Caco-2 (cell line): Measurements from ENCODE around the gene FLG2. TPM values are rescaled to one million over a fixed set of nuclear protein-coding genes. Genes with fewer than 3 reads are reported as not detected.

Source experiments
- BruUV-seq: library from RNA; stranded (reverse); fragments of 400-500 nt; replicated peaks from 2 replicates; lab custom pipeline; 2021; lab: Mats Ljungman, UMichigan
- CTCF ChIA-PET: fragments of 300-600 bp; sonication (Branson Sonifier 250); formaldehyde crosslinking; loops from one replicate; lab custom pipeline; 2022; ENCODE audit warnings: antibody characterized with exemption; lab: Charles Lee
- POLR2A ChIA-PET: fragments of 300-600 bp; sonication (Branson Sonifier 250); formaldehyde crosslinking; loops from one replicate; lab custom pipeline; 2022; ENCODE audit warnings: antibody characterized with exemption; lab: Charles Lee
- DNase-seq, 2 experiments: peaks; one replicate each; pipeline versions ENCODE4 v3.0.0 to v3.0.0-alpha.2; 2020 to 2022
- H3K27me3 ChIP-seq: replicated peaks from 2 replicates; pipeline ENCODE4 v1.6.0; 2011; ENCODE audit warnings: low read length; ENCODE audit not compliant: control insufficient read depth, insufficient read depth
- H3K36me3 ChIP-seq: 2 replicates; pipeline ENCODE4 v1.5.1; 2011; ENCODE audit warnings: low read length; ENCODE audit not compliant: control insufficient read depth, insufficient read depth
- H3K4me1 ChIP-seq: fragments of 250-450 bp; sonication (Bioruptor Pico); 2 replicates; pipeline ENCODE4 v1.5.1; 2020; ENCODE audit warnings: mild to moderate bottlenecking
- H3K4me3 ChIP-seq: 2 replicates; pipeline ENCODE4 v1.5.1; 2011; ENCODE audit warnings: low read depth, mild to moderate bottlenecking, control low read depth, low read length
- H3K9me3 ChIP-seq: fragments of 250-450 bp; sonication (Bioruptor Pico); 2 replicates; pipeline ENCODE4 v1.5.1; 2020; ENCODE audit warnings: mild to moderate bottlenecking, moderate library complexity
- H3K27ac Mint-ChIP-seq: one replicate; pipeline ENCODE4 v1.8.0; 2022; ENCODE audit warnings: mixed read lengths; ENCODE audit not compliant: unreplicated experiment
- H3K27me3 Mint-ChIP-seq: one replicate; pipeline ENCODE4 v1.8.0; 2022; ENCODE audit warnings: mixed read lengths; ENCODE audit not compliant: insufficient read depth, unreplicated experiment
- H3K36me3 Mint-ChIP-seq: one replicate; pipeline ENCODE4 v1.8.0; 2022; ENCODE audit warnings: mild to moderate bottlenecking, mixed read lengths; ENCODE audit not compliant: insufficient read depth, unreplicated experiment
- H3K4me1 Mint-ChIP-seq: one replicate; pipeline ENCODE4 v1.8.0; 2022; ENCODE audit warnings: low read depth, mixed read lengths; ENCODE audit not compliant: unreplicated experiment
- H3K4me3 Mint-ChIP-seq: one replicate; pipeline ENCODE4 v1.8.0; 2022; ENCODE audit warnings: mild to moderate bottlenecking, moderate library complexity, mixed read lengths; ENCODE audit not compliant: unreplicated experiment
- H3K9me3 Mint-ChIP-seq: one replicate; pipeline ENCODE4 v1.8.0; 2022; ENCODE audit warnings: mixed read lengths; ENCODE audit not compliant: unreplicated experiment
- intact Hi-C: fragments of 100-400 bp; cut with micrococcal nuclease; formaldehyde crosslinking; loops from one replicate; pipeline ENCODE4 v1.10.0; 2022; ENCODE audit not compliant: unreplicated experiment
- total RNA-seq: library from RNA; stranded (reverse); gene quantifications from 2 replicates; pipeline ENCODE4 v1.2.3, GENCODE V29; 2022
- TF ChIP-seq, protein P1 (sequence below), 2 experiments: fragments of 200-600 bp in 1 of 2; IDR thresholded peaks; 1 replicate in 1 of 2; 2 replicates in 1 of 2; pipeline versions ENCODE4 v1.5.1 to v1.8.0; 2011 to 2022; ENCODE audit warnings: antibody characterized with exemption in 1 of 2, control low read depth in 1 of 2, inconsistent platforms in 1 of 2, low read depth in 1 of 2, low read length in 1 of 2, mild to moderate bottlenecking in 1 of 2, moderate library complexity in 1 of 2; ENCODE audit not compliant: insufficient read depth in 1 of 2, severe bottlenecking in 1 of 2, unreplicated experiment in 1 of 2

FLG2 gene
- total RNA-seq, 1 experiment from 2014 or later: not detected

- no peak overlapping the region for H3K4me3 ChIP-seq
- no peaks in the 10 kb centered on the region for H3K9me3 ChIP-seq
- BruUV-seq: no TSS peak
- Mint-ChIP-seq H3K9me3 (no peaks in the 10 kb centered on the region), H3K27me3 (peaks cover 6% of the 10 kb centered on the region), H3K27ac (no peak overlapping the region), H3K4me3 (no peak overlapping the region), H3K4me1 (no peaks in the 10 kb centered on the region), H3K36me3 (no peaks in the 10 kb centered on the region)
- TF ChIP-seq, protein P1, sequence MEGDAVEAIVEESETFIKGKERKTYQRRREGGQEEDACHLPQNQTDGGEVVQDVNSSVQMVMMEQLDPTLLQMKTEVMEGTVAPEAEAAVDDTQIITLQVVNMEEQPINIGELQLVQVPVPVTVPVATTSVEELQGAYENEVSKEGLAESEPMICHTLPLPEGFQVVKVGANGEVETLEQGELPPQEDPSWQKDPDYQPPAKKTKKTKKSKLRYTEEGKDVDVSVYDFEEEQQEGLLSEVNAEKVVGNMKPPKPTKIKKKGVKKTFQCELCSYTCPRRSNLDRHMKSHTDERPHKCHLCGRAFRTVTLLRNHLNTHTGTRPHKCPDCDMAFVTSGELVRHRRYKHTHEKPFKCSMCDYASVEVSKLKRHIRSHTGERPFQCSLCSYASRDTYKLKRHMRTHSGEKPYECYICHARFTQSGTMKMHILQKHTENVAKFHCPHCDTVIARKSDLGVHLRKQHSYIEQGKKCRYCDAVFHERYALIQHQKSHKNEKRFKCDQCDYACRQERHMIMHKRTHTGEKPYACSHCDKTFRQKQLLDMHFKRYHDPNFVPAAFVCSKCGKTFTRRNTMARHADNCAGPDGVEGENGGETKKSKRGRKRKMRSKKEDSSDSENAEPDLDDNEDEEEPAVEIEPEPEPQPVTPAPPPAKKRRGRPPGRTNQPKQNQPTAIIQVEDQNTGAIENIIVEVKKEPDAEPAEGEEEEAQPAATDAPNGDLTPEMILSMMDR (IDR thresholded peaks at IDR 0.05; ENCODE audit: insufficient read depth in 1 of 2, low read depth in 1 of 2, low read length in 1 of 2, severe bottlenecking in 1 of 2, unreplicated experiment in 1 of 2): no peak
- no peaks in the 10 kb centered on the region for H3K4me1 ChIP-seq
- ChIA-PET POLR2A (no interaction called here), CTCF (no interaction called here)
- H3K36me3 ChIP-seq: no peaks in the 10 kb centered on the region
- intact Hi-C loops: no loop called here
- H3K27me3 ChIP-seq: no peaks in the 10 kb centered on the region
- DNase-seq: no peak
Observed at GRCh38 chr1:152367436-152367835, 7.6 kb upstream of the FLG2 start.

DNA sequence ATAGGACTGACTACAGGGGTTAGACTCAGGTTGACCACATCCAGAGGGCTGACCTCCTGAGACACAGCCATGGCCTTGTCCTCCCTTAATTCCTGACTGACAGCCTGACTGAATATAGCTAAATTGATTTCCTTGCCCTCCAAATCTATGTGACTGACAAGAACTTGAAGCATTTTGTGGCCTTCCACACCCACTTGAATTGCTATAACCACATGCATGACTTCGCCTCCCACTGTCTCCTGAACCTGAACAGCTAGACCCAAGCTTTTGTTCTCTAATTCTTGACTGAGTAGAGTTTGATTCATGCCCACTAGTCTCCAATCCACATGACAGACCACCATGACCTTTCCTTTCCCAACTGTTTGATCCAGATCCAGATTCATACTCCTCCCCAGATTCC is 3.1 kb downstream of the FLG2 start:
- H3K27me3 ChIP-seq: no peaks in the 10 kb centered on the region
- intact Hi-C loops: no loop called here
- peaks cover 3% of the 10 kb centered on the region for H3K27me3 Mint-ChIP-seq

DNA sequence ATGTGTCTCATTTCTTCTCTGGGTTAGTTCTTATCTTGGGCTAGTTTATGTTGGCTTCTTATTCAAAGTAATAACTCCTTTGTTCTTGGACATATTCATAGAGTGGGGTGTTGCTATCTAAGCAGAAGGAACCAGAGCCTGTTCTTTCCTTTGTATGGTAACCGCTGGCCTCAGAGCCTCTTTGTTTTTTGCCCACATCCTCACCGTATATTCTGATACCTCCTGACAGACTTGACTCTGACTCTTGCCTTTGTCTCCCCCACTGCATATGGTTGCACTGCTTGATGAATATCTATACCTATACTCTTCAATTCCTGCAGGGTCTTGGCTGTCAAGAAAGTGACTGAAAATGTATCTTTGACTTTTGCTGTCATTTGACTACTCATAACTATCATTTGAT is 10.2 kb downstream of the FLG2 start:
- no TSS peak for BruUV-seq
- TF ChIP-seq, protein P1 (IDR thresholded peaks at IDR 0.05; ENCODE audit: insufficient read depth in 1 of 2, low read depth in 1 of 2, low read length in 1 of 2, severe bottlenecking in 1 of 2, unreplicated experiment in 1 of 2): no peak
- Histone ChIP-seq H3K4me1 (no peaks in the 10 kb centered on the region), H3K27me3 (no peaks in the 10 kb centered on the region), H3K4me3 (no peak overlapping the region), H3K9me3 (no peaks in the 10 kb centered on the region), H3K36me3 (no peaks in the 10 kb centered on the region)
- POLR2A ChIA-PET: no interaction called here
- Mint-ChIP-seq H3K9me3 (peaks cover 33% of the 10 kb centered on the region), H3K27ac (no peak overlapping the region), H3K4me3 (no peak overlapping the region), H3K4me1 (no peaks in the 10 kb centered on the region), H3K36me3 (no peaks in the 10 kb centered on the region), H3K27me3 (peaks cover 5% of the 10 kb centered on the region)
- DNase-seq: no peak
- intact Hi-C loops: loop anchor here (5.0 kb wide), 1 partner anchor 207 kb away; no protein-coding TSS in a partner anchor
- CTCF ChIA-PET: no interaction called here

More for the DNA sequence above, 3.1 kb downstream of the FLG2 start:
- H3K9me3 ChIP-seq: no peaks in the 10 kb centered on the region
- no peaks in the 10 kb centered on the region for H3K36me3 ChIP-seq
- Mint-ChIP-seq H3K36me3 (no peaks in the 10 kb centered on the region), H3K9me3 (peaks cover 36% of the 10 kb centered on the region), H3K4me1 (no peaks in the 10 kb centered on the region), H3K4me3 (no peak overlapping the region), H3K27ac (no peak overlapping the region)
- no peak for DNase-seq
- POLR2A ChIA-PET: no interaction called here
- TF ChIP-seq, protein P1 (IDR thresholded peaks at IDR 0.05; ENCODE audit: insufficient read depth in 1 of 2, low read depth in 1 of 2, low read length in 1 of 2, severe bottlenecking in 1 of 2, unreplicated experiment in 1 of 2): no peak
- no peak overlapping the region for H3K4me3 ChIP-seq
- CTCF ChIA-PET: no interaction called here
- no peaks in the 10 kb centered on the region for H3K4me1 ChIP-seq
- BruUV-seq: no TSS peak
